DND-41 (cell line): ENCODE measurements around the gene RIPOR3.

Experiments
- ATAC-seq: fragments of 200-7000 bp; cut with Tn5 transposase; 3 replicates; pipeline ENCODE4 v1.9.1; 2021; ENCODE audit warnings: low read depth; ENCODE audit not compliant: insufficient read depth
- DNase-seq: peaks from one replicate; pipeline ENCODE4 v3.0.0-alpha.2; 2020
- H2AFZ ChIP-seq: 2 replicates; pipeline ENCODE4 v1.6.0; 2012; ENCODE audit warnings: low read depth, low read length
- H3K27ac ChIP-seq: 2 replicates; pipeline ENCODE4 v1.5.1; 2012; ENCODE audit warnings: low read length, inconsistent platforms
- H3K27me3 ChIP-seq: fragments of 200-600 bp; sonication (generic); 2 replicates; pipeline ENCODE4 v1.6.0; 2012; ENCODE audit warnings: low read length, mild to moderate bottlenecking, inconsistent platforms; ENCODE audit not compliant: insufficient read depth, poor library complexity
- H3K36me3 ChIP-seq: 2 replicates; pipeline ENCODE4 v1.5.1; 2012; ENCODE audit warnings: low read length, inconsistent platforms; ENCODE audit not compliant: insufficient read depth
- H3K4me1 ChIP-seq: 2 replicates; pipeline ENCODE4 v1.5.1; 2012; ENCODE audit warnings: mild to moderate bottlenecking, low read length; ENCODE audit not compliant: insufficient read depth
- H3K4me2 ChIP-seq: 2 replicates; pipeline ENCODE4 v1.6.0; 2012; ENCODE audit warnings: mild to moderate bottlenecking, moderate library complexity, low read length, inconsistent platforms; ENCODE audit not compliant: insufficient read depth
- H3K4me3 ChIP-seq, 2 experiments: fragments of 200-600 bp in 1 of 2; shearing (Covaris generic) in 1 of 2; 2 replicates each; pipeline ENCODE4 v1.5.1; 2012 to 2016; ENCODE audit warnings: inconsistent platforms in 2 of 2, low read length in 2 of 2, mild to moderate bottlenecking in 2 of 2, low read depth in 1 of 2, moderate library complexity in 1 of 2
- H3K79me2 ChIP-seq: 2 replicates; pipeline ENCODE4 v1.6.0; 2012; ENCODE audit warnings: low read length, inconsistent platforms; ENCODE audit not compliant: insufficient read depth
- H3K9ac ChIP-seq: 2 replicates; pipeline ENCODE4 v1.6.0; 2012; ENCODE audit warnings: low read depth, mild to moderate bottlenecking, inconsistent platforms, low read length, moderate library complexity
- H3K9me3 ChIP-seq: 2 replicates; pipeline ENCODE4 v1.5.1; 2012; ENCODE audit warnings: low read length, moderate library complexity, mild to moderate bottlenecking, inconsistent platforms; ENCODE audit not compliant: insufficient read depth, severe bottlenecking
- H4K20me1 ChIP-seq: 2 replicates; pipeline ENCODE4 v1.6.0; 2012; ENCODE audit warnings: low read length; ENCODE audit not compliant: insufficient read depth
- EZH2 ChIP-seq: IDR thresholded peaks from 3 replicates; pipeline ENCODE4 v1.6.1; 2012; ENCODE audit warnings: borderline replicate concordance, low read depth, mild to moderate bottlenecking, moderate library complexity, low read length, inconsistent platforms; ENCODE audit not compliant: severe bottlenecking
- TF ChIP-seq, protein P1 (sequence below): IDR thresholded peaks from 2 replicates; pipeline ENCODE4 v1.5.1; 2012; ENCODE audit warnings: borderline replicate concordance, low read length, moderate library complexity, mild to moderate bottlenecking; ENCODE audit not compliant: poor library complexity, severe bottlenecking; ENCODE audit errors: extremely low read depth

RIPOR3 gene

DNA sequence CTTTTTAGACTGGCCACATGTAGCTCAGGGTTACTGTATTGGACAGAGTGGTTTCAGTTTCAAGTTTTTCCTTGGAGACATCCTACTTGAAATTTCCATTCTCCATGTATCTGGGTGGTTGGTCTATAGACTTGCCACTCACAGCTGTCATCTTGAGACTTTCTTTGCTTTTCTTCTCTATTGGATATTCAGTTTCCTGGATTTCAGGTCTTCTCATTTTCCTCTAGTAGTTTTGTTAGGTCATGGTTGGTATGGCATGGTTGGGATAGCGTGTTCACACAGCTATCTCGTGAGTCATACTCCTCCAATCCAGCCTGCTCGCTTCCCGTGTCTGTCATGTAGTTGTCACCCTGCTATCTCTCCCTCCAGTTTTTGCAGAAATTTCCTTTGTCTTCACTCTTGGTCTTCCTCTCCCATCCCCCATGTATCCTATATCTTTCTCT is 132.8 kb downstream of the RIPOR3 start:
- ATAC-seq (no peak), DNase-seq (no peak)
- peaks cover 17% of the 10 kb centered on the region; the same call in 1 of the 2 replicates for H4K20me1 ChIP-seq
- H2AFZ ChIP-seq, result no peak overlapping the region
- no peak overlapping the region for H3K4me3 ChIP-seq
- no peak overlapping the region for H3K9ac ChIP-seq
- H3K4me2 ChIP-seq, result no peak overlapping the region
- H3K79me2 ChIP-seq, result peaks cover 42% of the 10 kb centered on the region
- H3K9me3 ChIP-seq, result no peaks in the 10 kb centered on the region
- no peaks in the 10 kb centered on the region for H3K27me3 ChIP-seq
- no peak overlapping the region for H3K27ac ChIP-seq
- TF ChIP-seq, protein P1, sequence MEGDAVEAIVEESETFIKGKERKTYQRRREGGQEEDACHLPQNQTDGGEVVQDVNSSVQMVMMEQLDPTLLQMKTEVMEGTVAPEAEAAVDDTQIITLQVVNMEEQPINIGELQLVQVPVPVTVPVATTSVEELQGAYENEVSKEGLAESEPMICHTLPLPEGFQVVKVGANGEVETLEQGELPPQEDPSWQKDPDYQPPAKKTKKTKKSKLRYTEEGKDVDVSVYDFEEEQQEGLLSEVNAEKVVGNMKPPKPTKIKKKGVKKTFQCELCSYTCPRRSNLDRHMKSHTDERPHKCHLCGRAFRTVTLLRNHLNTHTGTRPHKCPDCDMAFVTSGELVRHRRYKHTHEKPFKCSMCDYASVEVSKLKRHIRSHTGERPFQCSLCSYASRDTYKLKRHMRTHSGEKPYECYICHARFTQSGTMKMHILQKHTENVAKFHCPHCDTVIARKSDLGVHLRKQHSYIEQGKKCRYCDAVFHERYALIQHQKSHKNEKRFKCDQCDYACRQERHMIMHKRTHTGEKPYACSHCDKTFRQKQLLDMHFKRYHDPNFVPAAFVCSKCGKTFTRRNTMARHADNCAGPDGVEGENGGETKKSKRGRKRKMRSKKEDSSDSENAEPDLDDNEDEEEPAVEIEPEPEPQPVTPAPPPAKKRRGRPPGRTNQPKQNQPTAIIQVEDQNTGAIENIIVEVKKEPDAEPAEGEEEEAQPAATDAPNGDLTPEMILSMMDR, result no peak
- TF ChIP-seq EZH2, result no peak
- peaks cover 23% of the 10 kb centered on the region for H3K36me3 ChIP-seq
- H3K4me1 ChIP-seq, result no peaks in the 10 kb centered on the region

DNA sequence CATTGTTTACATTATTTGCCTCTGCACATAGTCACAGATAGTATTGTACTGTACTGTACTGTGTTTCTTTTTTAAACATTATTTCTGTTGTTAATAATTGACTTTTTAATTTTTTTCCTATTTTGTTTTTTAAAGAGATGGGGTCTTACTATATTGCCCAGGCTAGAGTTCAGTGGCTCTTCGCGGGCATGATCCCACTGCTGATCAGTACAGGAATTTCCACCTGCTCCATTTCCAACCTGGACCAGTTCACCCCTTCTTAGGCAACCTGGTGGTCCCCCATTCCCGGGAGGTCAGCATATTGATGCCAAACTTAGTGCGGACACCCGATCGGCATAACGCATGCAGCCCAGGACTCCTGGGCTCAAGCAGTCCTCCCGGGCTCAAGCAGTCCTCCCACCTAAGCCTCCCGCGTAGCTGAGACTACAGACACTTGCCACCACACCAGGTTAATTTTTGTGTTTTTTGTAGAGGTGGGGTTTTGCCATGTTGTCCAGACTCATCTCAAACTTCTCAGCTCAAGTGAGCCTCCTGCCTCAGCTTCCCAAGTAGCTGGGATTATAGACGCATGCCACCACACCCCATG is 133.7 kb downstream of the RIPOR3 start:
- H3K9ac ChIP-seq, result no peak overlapping the region
- ATAC-seq, result no peak
- DNase-seq, result no peak
- no peak overlapping the region for H2AFZ ChIP-seq
- H3K36me3 ChIP-seq, result peaks cover 18% of the 10 kb centered on the region
- peaks cover 22% of the 10 kb centered on the region for H4K20me1 ChIP-seq
- TF ChIP-seq, protein P1, result no peak
- no peaks in the 10 kb centered on the region for H3K9me3 ChIP-seq
- H3K27ac ChIP-seq, result no peak overlapping the region
- H3K79me2 ChIP-seq, result peaks cover 46% of the 10 kb centered on the region
- no peak overlapping the region for H3K4me3 ChIP-seq
- no peak overlapping the region for H3K4me2 ChIP-seq
- no peaks in the 10 kb centered on the region for H3K27me3 ChIP-seq
- H3K4me1 ChIP-seq, result no peaks in the 10 kb centered on the region

DNA sequence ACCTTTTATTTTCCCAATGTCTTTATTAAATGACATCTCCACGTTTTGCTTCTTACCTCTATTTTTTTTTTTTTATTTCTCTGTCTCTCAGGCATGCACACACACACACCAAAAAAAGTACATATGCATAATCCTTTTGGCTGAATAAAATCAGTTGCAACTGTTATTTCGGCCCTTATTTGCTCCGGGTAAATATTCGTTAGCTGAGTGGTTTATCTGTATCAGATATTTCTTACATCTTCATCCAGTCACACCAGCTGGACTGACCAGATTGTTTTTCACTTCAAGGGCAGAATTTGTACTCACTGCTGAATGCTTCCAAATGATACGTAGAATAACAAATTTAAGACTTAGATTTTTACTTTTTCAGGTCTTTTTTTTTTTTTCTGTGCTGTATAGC is 135.7 kb downstream of the RIPOR3 start:
- Histone ChIP-seq H3K4me1 (no peaks in the 10 kb centered on the region), H2AFZ (no peak overlapping the region), H3K79me2 (peaks cover 62% of the 10 kb centered on the region), H3K27ac (no peak overlapping the region), H3K9me3 (no peaks in the 10 kb centered on the region), H3K27me3 (no peaks in the 10 kb centered on the region), H3K9ac (no peak overlapping the region), H3K4me3 (no peak overlapping the region), H3K36me3 (no peaks in the 10 kb centered on the region), H3K4me2 (no peak overlapping the region), H4K20me1 (peaks cover 23% of the 10 kb centered on the region)
- DNase-seq, result no peak
- no peak for ATAC-seq
- TF ChIP-seq, protein P1, result no peak
- TF ChIP-seq EZH2, result no peak
